ENCODE data around the gene LNPEP. TPM values are rescaled to one million over a fixed set of nuclear protein-coding genes. Genes with fewer than 3 reads are reported as not detected.
"Not testable (repeated sequence)": the region's sequence is repeated elsewhere in the genome, so short reads cannot be mapped to it uniquely, and the experiment has no call there.

LNPEP gene
- polyA plus RNA-seq, 2 donors: 4.3 to 5.7 TPM

DNA sequence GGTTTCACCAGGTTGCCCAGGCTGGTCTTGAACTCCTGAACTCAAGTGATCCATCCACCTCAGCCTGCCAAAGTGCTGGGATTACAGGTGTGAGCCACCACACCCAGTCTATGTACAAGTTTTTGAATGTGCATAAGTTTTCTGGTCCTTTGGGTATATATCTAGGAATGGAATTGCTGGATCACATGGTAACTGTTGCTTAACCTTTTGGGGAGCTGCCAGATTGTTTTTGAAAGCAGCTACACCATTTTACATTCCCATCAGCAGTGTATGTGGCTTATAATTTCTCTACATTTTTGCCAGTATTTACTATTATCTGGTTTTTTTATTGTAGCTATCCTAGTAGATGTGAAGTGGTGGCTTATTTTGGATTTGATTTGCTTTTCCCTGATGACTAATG is 8.9 kb upstream of the LNPEP start:
- H3K4me1 ChIP-seq (ENCODE audit: control insufficient read depth in 2 of 2, insufficient read depth in 2 of 2, low read length in 1 of 2): no peaks in the 10 kb centered on the region

GRCh38 chr5:96928931-96929708 is 6.8 kb upstream of the LNPEP start:
- Histone ChIP-seq H3K27me3 (ENCODE audit: control insufficient read depth in 1 of 2, insufficient read depth in 2 of 2, low read length in 2 of 2) (no peaks in the 10 kb centered on the region), H3K4me3 (ENCODE audit: low read depth in 1 of 2, low read length in 2 of 2) (no peak overlapping the region)
- WGBS, 2 donors: 93 to 95% methylated on average over 7 of the region's 7 CpGs

More for the DNA sequence above, 8.9 kb upstream of the LNPEP start:
- Histone ChIP-seq H3K4me3 (ENCODE audit: low read depth in 1 of 2, low read length in 2 of 2) (no peak overlapping the region), H3K27me3 (ENCODE audit: control insufficient read depth in 1 of 2, insufficient read depth in 2 of 2, low read length in 2 of 2) (no peaks in the 10 kb centered on the region), H3K9me3 (ENCODE audit: control insufficient read depth in 2 of 2, insufficient read depth in 1 of 2, low read depth in 1 of 2, low read length in 1 of 2) (no peaks in the 10 kb centered on the region), H3K36me3 (ENCODE audit: control insufficient read depth in 2 of 2, insufficient read depth in 2 of 2, low read length in 1 of 2) (no peaks in the 10 kb centered on the region), H3K27ac (ENCODE audit: low read depth in 2 of 2, low read length in 1 of 2) (no peak overlapping the region)

GRCh38 chr5:96930058-96930457 is 5.8 kb upstream of the LNPEP start:
- no peaks in the 10 kb centered on the region for H3K27me3 ChIP-seq (ENCODE audit: control insufficient read depth in 1 of 2, insufficient read depth in 2 of 2, low read length in 2 of 2)
- 91 to 93% methylated on average over 3 of the region's 3 CpGs for WGBS, 2 donors
- H3K4me1 ChIP-seq (ENCODE audit: control insufficient read depth in 2 of 2, insufficient read depth in 2 of 2, low read length in 1 of 2): peaks cover 0 to 2% of the 10 kb centered on the region in 2 donors
- H3K36me3 ChIP-seq (ENCODE audit: control insufficient read depth in 2 of 2, insufficient read depth in 2 of 2, low read length in 1 of 2): no peaks in the 10 kb centered on the region
- H3K27ac ChIP-seq (ENCODE audit: low read depth in 2 of 2, low read length in 1 of 2): no peak overlapping the region
- H3K9me3 ChIP-seq (ENCODE audit: control insufficient read depth in 2 of 2, insufficient read depth in 1 of 2, low read depth in 1 of 2, low read length in 1 of 2): no peaks in the 10 kb centered on the region
- H3K4me3 ChIP-seq (ENCODE audit: low read depth in 1 of 2, low read length in 2 of 2): no peak overlapping the region

More at GRCh38 chr5:96928931-96929708, 6.8 kb upstream of the LNPEP start:
- H3K36me3 ChIP-seq (ENCODE audit: control insufficient read depth in 2 of 2, insufficient read depth in 2 of 2, low read length in 1 of 2): no peaks in the 10 kb centered on the region
- no peaks in the 10 kb centered on the region for H3K9me3 ChIP-seq (ENCODE audit: control insufficient read depth in 2 of 2, insufficient read depth in 1 of 2, low read depth in 1 of 2, low read length in 1 of 2)
- peaks cover 0 to 2% of the 10 kb centered on the region in 2 donors for H3K4me1 ChIP-seq (ENCODE audit: control insufficient read depth in 2 of 2, insufficient read depth in 2 of 2, low read length in 1 of 2)
- H3K27ac ChIP-seq (ENCODE audit: low read depth in 2 of 2, low read length in 1 of 2): no peak overlapping the region

DNA sequence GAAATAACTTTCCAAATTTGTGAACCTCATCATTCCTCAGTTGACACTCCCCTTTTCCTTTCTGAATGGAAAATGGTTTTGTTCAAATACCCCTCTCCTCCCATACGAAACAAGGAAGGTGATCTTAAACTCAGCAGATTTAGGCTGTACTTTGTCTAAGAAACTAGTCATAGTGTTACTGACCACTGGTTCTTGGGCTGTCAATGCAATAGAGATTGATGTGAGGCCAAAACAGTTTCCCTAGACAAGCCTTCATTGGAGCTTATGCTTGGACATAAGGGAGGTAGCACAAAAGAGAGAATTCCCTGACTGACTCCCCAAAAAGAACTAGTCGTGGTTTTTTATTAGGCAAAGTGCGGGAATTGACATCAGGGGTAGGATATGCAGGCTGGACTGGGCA is 5.3 kb upstream of the LNPEP start:
- no peak overlapping the region for H3K27ac ChIP-seq (ENCODE audit: low read depth in 2 of 2, low read length in 1 of 2)
- 96 to 99% methylated on average over 3 of the region's 3 CpGs for WGBS, 2 donors
- H3K27me3 ChIP-seq (ENCODE audit: control insufficient read depth in 1 of 2, insufficient read depth in 2 of 2, low read length in 2 of 2): no peaks in the 10 kb centered on the region
- H3K4me3 ChIP-seq (ENCODE audit: low read depth in 1 of 2, low read length in 2 of 2): no peak overlapping the region
- peaks cover 0 to 2% of the 10 kb centered on the region in 2 donors for H3K4me1 ChIP-seq (ENCODE audit: control insufficient read depth in 2 of 2, insufficient read depth in 2 of 2, low read length in 1 of 2)
- H3K36me3 ChIP-seq (ENCODE audit: control insufficient read depth in 2 of 2, insufficient read depth in 2 of 2, low read length in 1 of 2): no peaks in the 10 kb centered on the region
- H3K9me3 ChIP-seq (ENCODE audit: control insufficient read depth in 2 of 2, insufficient read depth in 1 of 2, low read depth in 1 of 2, low read length in 1 of 2): no peaks in the 10 kb centered on the region

GRCh38 chr5:96931037-96931436 is 4.8 kb upstream of the LNPEP start:
- not testable (repeated sequence) for H3K36me3 ChIP-seq (ENCODE audit: control insufficient read depth in 2 of 2, insufficient read depth in 2 of 2, low read length in 1 of 2); H3K9me3 ChIP-seq (ENCODE audit: control insufficient read depth in 2 of 2, insufficient read depth in 1 of 2, low read depth in 1 of 2, low read length in 1 of 2); H3K27me3 ChIP-seq (ENCODE audit: control insufficient read depth in 1 of 2, insufficient read depth in 2 of 2, low read length in 2 of 2); H3K27ac ChIP-seq (ENCODE audit: low read depth in 2 of 2, low read length in 1 of 2); H3K4me3 ChIP-seq (ENCODE audit: low read depth in 1 of 2, low read length in 2 of 2); H3K4me1 ChIP-seq (ENCODE audit: control insufficient read depth in 2 of 2, insufficient read depth in 2 of 2, low read length in 1 of 2)
- WGBS, 2 donors: 98% methylated on average over 2 of the region's 2 CpGs

- H3K9me3 ChIP-seq (ENCODE audit: control insufficient read depth in 2 of 2, insufficient read depth in 1 of 2, low read depth in 1 of 2, low read length in 1 of 2): no peaks in the 10 kb centered on the region
- peaks cover 0 to 2% of the 10 kb centered on the region in 2 donors for H3K4me1 ChIP-seq (ENCODE audit: control insufficient read depth in 2 of 2, insufficient read depth in 2 of 2, low read length in 1 of 2)
- H3K27ac ChIP-seq (ENCODE audit: low read depth in 2 of 2, low read length in 1 of 2): no peak overlapping the region
- H3K27me3 ChIP-seq (ENCODE audit: control insufficient read depth in 1 of 2, insufficient read depth in 2 of 2, low read length in 2 of 2): no peaks in the 10 kb centered on the region
- WGBS, 2 donors: 75 to 80% methylated on average over 1 of the region's 1 CpG
- no peak overlapping the region for H3K4me3 ChIP-seq (ENCODE audit: low read depth in 1 of 2, low read length in 2 of 2)
- no peaks in the 10 kb centered on the region for H3K36me3 ChIP-seq (ENCODE audit: control insufficient read depth in 2 of 2, insufficient read depth in 2 of 2, low read length in 1 of 2)
Measured at GRCh38 chr5:96931605-96932004, 4.3 kb upstream of the LNPEP start.

- H3K36me3 ChIP-seq (ENCODE audit: control insufficient read depth in 2 of 2, insufficient read depth in 2 of 2, low read length in 1 of 2): no peaks in the 10 kb centered on the region
- H3K4me3 ChIP-seq (ENCODE audit: low read depth in 1 of 2, low read length in 2 of 2): no peak overlapping the region
- peaks cover 0 to 2% of the 10 kb centered on the region in 2 donors for H3K4me1 ChIP-seq (ENCODE audit: control insufficient read depth in 2 of 2, insufficient read depth in 2 of 2, low read length in 1 of 2)
- H3K27me3 ChIP-seq (ENCODE audit: control insufficient read depth in 1 of 2, insufficient read depth in 2 of 2, low read length in 2 of 2): no peaks in the 10 kb centered on the region
- H3K27ac ChIP-seq (ENCODE audit: low read depth in 2 of 2, low read length in 1 of 2): no peak overlapping the region
- 83 to 88% methylated on average over 5 of the region's 5 CpGs for WGBS, 2 donors
- H3K9me3 ChIP-seq (ENCODE audit: control insufficient read depth in 2 of 2, insufficient read depth in 1 of 2, low read depth in 1 of 2, low read length in 1 of 2): no peaks in the 10 kb centered on the region
Measured at GRCh38 chr5:96932026-96932425, 3.9 kb upstream of the LNPEP start.

DNA sequence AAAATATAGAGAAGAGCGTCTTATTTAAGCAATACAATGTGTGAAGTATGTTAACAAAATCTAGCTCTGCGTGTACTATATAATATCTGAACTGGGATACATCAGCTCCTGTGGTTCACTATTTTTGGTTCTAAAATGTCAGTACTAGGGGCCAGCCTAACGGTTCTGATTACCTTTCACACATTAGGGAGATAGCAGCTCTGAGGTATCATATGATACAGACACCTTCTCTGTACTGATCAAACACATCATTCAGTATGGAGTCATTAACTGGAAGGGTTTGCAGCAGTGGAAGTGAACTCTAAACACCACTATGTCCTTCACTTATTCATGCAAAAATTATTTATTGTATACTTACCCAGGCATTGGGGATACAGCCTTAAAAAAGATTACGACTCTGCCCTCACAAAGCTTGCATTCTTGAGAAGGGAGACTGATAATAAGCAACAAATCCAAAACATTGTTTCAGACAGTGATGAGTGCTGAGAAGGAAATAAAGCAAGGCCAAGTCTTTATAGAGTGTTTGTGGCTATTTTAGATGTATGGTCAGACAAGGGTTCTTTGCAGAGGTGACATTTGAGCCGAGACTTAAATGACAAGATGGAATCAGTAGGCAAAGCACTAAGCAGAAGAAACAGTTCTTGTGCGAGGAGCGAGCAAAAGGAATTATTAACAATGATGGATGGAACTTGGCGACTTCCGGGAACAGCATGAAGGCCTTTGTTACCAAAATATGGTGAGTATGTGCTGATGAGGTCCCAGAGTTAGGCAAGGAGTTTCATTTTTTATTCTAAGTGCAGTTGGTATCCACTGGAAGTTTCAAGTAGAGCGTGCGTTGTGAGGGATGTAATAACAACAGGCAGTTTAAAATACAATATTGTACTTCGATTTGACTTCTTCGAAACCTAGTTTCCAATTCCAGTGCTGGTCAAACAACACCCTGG is 1.8 kb upstream of the LNPEP start:
- Histone ChIP-seq H3K36me3 (ENCODE audit: control insufficient read depth in 2 of 2, insufficient read depth in 2 of 2, low read length in 1 of 2) (no peaks in the 10 kb centered on the region), H3K4me3 (ENCODE audit: low read depth in 1 of 2, low read length in 2 of 2) (peak overlapping the region; percentile 84), H3K27me3 (ENCODE audit: control insufficient read depth in 1 of 2, insufficient read depth in 2 of 2, low read length in 2 of 2) (no peaks in the 10 kb centered on the region), H3K4me1 (ENCODE audit: control insufficient read depth in 2 of 2, insufficient read depth in 2 of 2, low read length in 1 of 2) (peaks cover 0 to 2% of the 10 kb centered on the region in 2 donors), H3K9me3 (ENCODE audit: control insufficient read depth in 2 of 2, insufficient read depth in 1 of 2, low read depth in 1 of 2, low read length in 1 of 2) (no peaks in the 10 kb centered on the region), H3K27ac (ENCODE audit: low read depth in 2 of 2, low read length in 1 of 2) (peak overlapping the region; percentile 99)
- whole genome bisulfite sequencing, 2 donors: 14% methylated on average over 13 of the region's 13 CpGs

GRCh38 chr5:96934708-96935558 is 947 bp upstream of the LNPEP start:
- Histone ChIP-seq H3K4me3 (ENCODE audit: low read depth in 1 of 2, low read length in 2 of 2) (peak overlapping the region; percentile 84), H3K27me3 (ENCODE audit: control insufficient read depth in 1 of 2, insufficient read depth in 2 of 2, low read length in 2 of 2) (no peaks in the 10 kb centered on the region), H3K36me3 (ENCODE audit: control insufficient read depth in 2 of 2, insufficient read depth in 2 of 2, low read length in 1 of 2) (no peaks in the 10 kb centered on the region), H3K27ac (ENCODE audit: low read depth in 2 of 2, low read length in 1 of 2) (peak overlapping the region; percentile 99), H3K9me3 (ENCODE audit: control insufficient read depth in 2 of 2, insufficient read depth in 1 of 2, low read depth in 1 of 2, low read length in 1 of 2) (no peaks in the 10 kb centered on the region), H3K4me1 (ENCODE audit: control insufficient read depth in 2 of 2, insufficient read depth in 2 of 2, low read length in 1 of 2) (peaks cover 0 to 2% of the 10 kb centered on the region in 2 donors)
- WGBS, 2 donors: 0 to 1% methylated on average over 80 of the region's 80 CpGs

All from esophagus (tissue), 2 donors.